Adipocyte (in vitro differentiated cells): Measurements from ENCODE around the gene CHST12.
A peak's percentile ranks its signal among the peaks of the same experiment; 100 is the strongest.

ENCODE experiments used
- DNase-seq: peaks from one replicate; pipeline ENCODE4 v3.0.0-alpha.2; 2015; ENCODE audit warnings: low read depth
- H3K27me3 ChIP-seq: replicated peaks from 2 replicates; pipeline ENCODE4 v1.7.0; 2013; ENCODE audit warnings: mild to moderate bottlenecking, low read length, moderate library complexity; ENCODE audit not compliant: control insufficient read depth, insufficient read depth
- H3K36me3 ChIP-seq: 2 replicates; pipeline ENCODE4 v1.7.0; 2013; ENCODE audit warnings: low read length, mild to moderate bottlenecking, moderate library complexity; ENCODE audit not compliant: control insufficient read depth, insufficient read depth, severe bottlenecking
- H3K4me1 ChIP-seq: 2 replicates; pipeline ENCODE4 v1.7.0; 2013; ENCODE audit warnings: mild to moderate bottlenecking, low read length, moderate library complexity; ENCODE audit not compliant: control insufficient read depth, insufficient read depth
- H3K4me3 ChIP-seq: 2 replicates; pipeline ENCODE4 v1.7.0; 2013; ENCODE audit warnings: mild to moderate bottlenecking, low read length, moderate library complexity
- H3K9ac ChIP-seq: 2 replicates; pipeline ENCODE4 v1.7.0; 2013; ENCODE audit warnings: mild to moderate bottlenecking, low read length, moderate library complexity
- H3K9me3 ChIP-seq: 2 replicates; pipeline ENCODE4 v1.7.0; 2013; ENCODE audit warnings: mild to moderate bottlenecking, low read length, moderate library complexity; ENCODE audit not compliant: control insufficient read depth

CHST12 gene

GRCh38 chr7:2403014-2403717 lies at the start of gene CHST12:
CHST12 (plus strand) TSS chr7:2403611; CDS start chr7:2432640, 29,029 bp downstream.
- DNase-seq: peak; percentile 98
- Histone ChIP-seq H3K27me3 (no peaks in the 10 kb centered on the region), H3K9ac (peak within 1 kb of the TSS; percentile 90)

GRCh38 chr7:2353936-2354185 lies 49.5 kb upstream of the CHST12 start:
- Histone ChIP-seq H3K9me3 (no peaks in the 10 kb centered on the region), H3K27me3 (no peaks in the 10 kb centered on the region), H3K4me1 (peaks cover 23% of the 10 kb centered on the region), H3K9ac (peak overlapping the region; percentile 100), H3K36me3 (no peaks in the 10 kb centered on the region), H3K4me3 (peak overlapping the region; percentile 97)
- DNase-seq: peak; percentile 96

More at GRCh38 chr7:2403014-2403717, at the start of gene CHST12:
- peaks cover 40% of the 10 kb centered on the region for H3K4me1 ChIP-seq
- no peaks in the 10 kb centered on the region for H3K36me3 ChIP-seq
- no peaks in the 10 kb centered on the region for H3K9me3 ChIP-seq
- H3K4me3 ChIP-seq: peak within 1 kb of the TSS; percentile 89

GRCh38 chr7:2354186-2354938 lies 49.0 kb upstream of the CHST12 start, which contains the start of gene EIF3B:
EIF3B (plus strand) TSS chr7:2354827; CDS start chr7:2354922, 95 bp downstream.
- Histone ChIP-seq H3K27me3 (no peaks in the 10 kb centered on the region), H3K9ac (peak within 1 kb of the TSS; percentile 100), H3K4me1 (peaks cover 28% of the 10 kb centered on the region), H3K9me3 (no peaks in the 10 kb centered on the region), H3K36me3 (no peaks in the 10 kb centered on the region), H3K4me3 (peak within 1 kb of the TSS; percentile 97)
- DNase-seq: peak; percentile 97

- DNase-seq: peak; percentile 49
- H3K4me1 ChIP-seq: peaks cover 35% of the 10 kb centered on the region
These were observed 48.3 kb upstream of the CHST12 start for GRCh38 chr7:2354939-2355704.

GRCh38 chr7:2355705-2356008 lies 47.8 kb upstream of the CHST12 start:
- peaks cover 5% of the 10 kb centered on the region for H3K36me3 ChIP-seq
- DNase-seq: peak; percentile 30
- no peaks in the 10 kb centered on the region for H3K9me3 ChIP-seq
- H3K4me1 ChIP-seq: peaks cover 38% of the 10 kb centered on the region
- H3K27me3 ChIP-seq: no peaks in the 10 kb centered on the region
- H3K9ac ChIP-seq: peak overlapping the region; percentile 100
- peak overlapping the region; percentile 97 for H3K4me3 ChIP-seq

More at GRCh38 chr7:2354939-2355704, 48.3 kb upstream of the CHST12 start:
- Histone ChIP-seq H3K4me3 (peak overlapping the region; percentile 97), H3K9me3 (no peaks in the 10 kb centered on the region), H3K9ac (peak overlapping the region; percentile 100), H3K36me3 (peaks cover 4% of the 10 kb centered on the region), H3K27me3 (no peaks in the 10 kb centered on the region)

- no peaks in the 10 kb centered on the region for H3K9me3 ChIP-seq
- peaks cover 38% of the 10 kb centered on the region for H3K4me1 ChIP-seq
- peak overlapping the region; percentile 35 for H3K9ac ChIP-seq
- peaks cover 14% of the 10 kb centered on the region for H3K36me3 ChIP-seq
- H3K4me3 ChIP-seq: peak overlapping the region; percentile 97
- no peaks in the 10 kb centered on the region for H3K27me3 ChIP-seq
- DNase-seq: peak; percentile 5
These were observed 46.2 kb upstream of the CHST12 start for GRCh38 chr7:2357165-2357564.

- Histone ChIP-seq H3K9me3 (no peaks in the 10 kb centered on the region), H3K4me3 (peak overlapping the region; percentile 97), H3K27me3 (no peaks in the 10 kb centered on the region), H3K9ac (peak overlapping the region; percentile 35), H3K4me1 (peaks cover 38% of the 10 kb centered on the region), H3K36me3 (peaks cover 18% of the 10 kb centered on the region)
- no peak for DNase-seq
These were observed 45.8 kb upstream of the CHST12 start for GRCh38 chr7:2357571-2357970.

- Histone ChIP-seq H3K36me3 (peaks cover 33% of the 10 kb centered on the region), H3K4me3 (no peak overlapping the region), H3K4me1 (peaks cover 38% of the 10 kb centered on the region), H3K9ac (no peak overlapping the region), H3K27me3 (no peaks in the 10 kb centered on the region), H3K9me3 (no peaks in the 10 kb centered on the region)
- no peak for DNase-seq
These were observed 44.4 kb upstream of the CHST12 start for GRCh38 chr7:2358968-2359527.

GRCh38 chr7:2359610-2360009 lies 43.8 kb upstream of the CHST12 start:
- no peaks in the 10 kb centered on the region for H3K9me3 ChIP-seq
- H3K27me3 ChIP-seq: no peaks in the 10 kb centered on the region
- H3K9ac ChIP-seq: no peak overlapping the region
- peaks cover 38% of the 10 kb centered on the region for H3K36me3 ChIP-seq
- H3K4me1 ChIP-seq: peaks cover 38% of the 10 kb centered on the region
- no peak overlapping the region for H3K4me3 ChIP-seq
- no peak for DNase-seq

GRCh38 chr7:2360796-2361195 lies 42.6 kb upstream of the CHST12 start:
- DNase-seq: no peak
- H3K27me3 ChIP-seq: no peaks in the 10 kb centered on the region
- no peak overlapping the region for H3K4me3 ChIP-seq
- peaks cover 38% of the 10 kb centered on the region for H3K4me1 ChIP-seq
- no peak overlapping the region for H3K9ac ChIP-seq
- H3K36me3 ChIP-seq: peaks cover 50% of the 10 kb centered on the region
- no peaks in the 10 kb centered on the region for H3K9me3 ChIP-seq
